Activated T-cell treated with anti-CD3 and anti-CD28 coated beads for 1 hour (primary cell): ENCODE results near the gene DAGLB.
"Not testable (repeated sequence)": the region's sequence is repeated elsewhere in the genome, so short reads cannot be mapped to it uniquely, and the experiment has no call there.

ENCODE experiments used
- DNase-seq: peaks from one replicate; pipeline ENCODE4 v3.0.0-alpha.2; 2020; ENCODE audit warnings: low read depth

The DAGLB gene

GRCh38 chr7:6398943-6399342, 48.8 kb downstream of the DAGLB start:
- no peak for DNase-seq

DNA sequence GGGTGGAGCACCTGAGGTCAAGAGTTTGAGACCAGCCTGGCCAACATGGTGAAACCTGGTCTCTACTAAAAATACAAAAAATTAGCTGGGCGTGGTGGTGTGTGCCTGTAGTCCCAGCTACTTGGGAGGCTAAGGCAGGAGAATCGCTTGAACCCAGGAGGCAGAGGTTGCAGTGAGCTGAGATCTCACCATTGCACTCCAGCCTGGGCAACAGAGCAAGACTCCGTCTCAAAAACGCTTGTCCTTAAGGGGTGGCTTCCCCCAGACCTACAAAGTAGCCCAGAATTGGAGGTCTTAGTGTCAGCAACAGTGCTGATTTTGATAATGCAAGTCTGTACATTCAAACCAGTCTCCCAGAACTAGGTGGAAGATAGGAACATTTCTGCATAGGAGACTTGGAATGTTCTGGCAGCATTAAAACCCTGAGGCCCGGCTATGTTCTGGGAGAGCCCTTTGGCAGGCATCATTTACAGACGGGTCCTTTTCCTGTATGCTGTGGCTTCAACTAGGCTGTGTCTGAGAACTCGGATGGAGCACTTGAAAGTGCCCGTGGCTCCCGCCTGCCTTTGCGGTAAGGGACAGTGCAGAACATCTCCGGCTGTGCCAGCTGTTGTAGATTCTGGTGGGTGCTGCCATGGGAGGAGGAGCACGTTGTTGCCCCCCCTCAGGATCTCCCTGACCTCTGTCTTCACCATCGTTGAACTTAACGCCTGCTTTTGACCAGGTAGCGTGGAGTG, 49.8 kb downstream of the DAGLB start:
- not testable (repeated sequence) for DNase-seq

GRCh38 chr7:6395898-6396595, 51.7 kb downstream of the DAGLB start:
- no peak for DNase-seq

DNA sequence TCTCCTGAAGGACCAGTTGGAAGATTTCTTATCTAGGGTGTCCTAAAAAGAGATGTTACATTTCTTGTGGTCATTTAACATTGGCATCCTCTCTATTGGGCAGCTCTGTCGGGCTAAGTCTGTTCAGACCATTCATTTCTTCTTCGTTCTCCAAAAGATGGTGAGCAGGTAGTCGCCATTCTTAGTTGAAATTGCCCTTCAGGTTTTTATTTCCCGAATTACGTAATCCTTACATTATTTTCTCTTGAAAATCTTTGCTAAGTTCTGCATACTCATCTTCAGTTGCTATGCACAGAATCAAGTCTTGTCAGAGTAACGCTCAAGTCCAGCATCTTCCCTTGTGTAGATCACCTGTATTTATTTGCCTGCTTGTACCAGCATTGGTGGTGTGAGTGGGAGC, 53.6 kb downstream of the DAGLB start:
- DNase-seq: no peak

DNA sequence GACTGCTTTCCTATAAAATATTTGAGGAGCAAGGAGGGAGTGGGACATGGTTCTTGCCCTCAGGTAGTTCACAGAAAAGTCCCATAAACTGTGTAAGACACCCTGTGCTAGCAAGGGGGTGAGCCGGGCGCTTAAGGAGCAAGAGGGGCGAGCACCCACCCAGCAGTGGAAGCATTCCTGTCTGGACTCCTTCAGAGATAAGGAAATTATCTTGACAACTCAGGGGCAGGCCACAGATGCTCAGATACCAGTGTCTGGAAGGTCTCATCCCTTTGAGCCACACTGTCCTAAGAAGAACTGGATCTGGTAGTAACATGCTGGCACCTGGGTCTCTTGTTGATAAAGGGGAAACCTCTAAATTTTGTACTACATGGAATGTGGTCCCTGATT, 54.1 kb downstream of the DAGLB start:
- DNase-seq: no peak

DNA sequence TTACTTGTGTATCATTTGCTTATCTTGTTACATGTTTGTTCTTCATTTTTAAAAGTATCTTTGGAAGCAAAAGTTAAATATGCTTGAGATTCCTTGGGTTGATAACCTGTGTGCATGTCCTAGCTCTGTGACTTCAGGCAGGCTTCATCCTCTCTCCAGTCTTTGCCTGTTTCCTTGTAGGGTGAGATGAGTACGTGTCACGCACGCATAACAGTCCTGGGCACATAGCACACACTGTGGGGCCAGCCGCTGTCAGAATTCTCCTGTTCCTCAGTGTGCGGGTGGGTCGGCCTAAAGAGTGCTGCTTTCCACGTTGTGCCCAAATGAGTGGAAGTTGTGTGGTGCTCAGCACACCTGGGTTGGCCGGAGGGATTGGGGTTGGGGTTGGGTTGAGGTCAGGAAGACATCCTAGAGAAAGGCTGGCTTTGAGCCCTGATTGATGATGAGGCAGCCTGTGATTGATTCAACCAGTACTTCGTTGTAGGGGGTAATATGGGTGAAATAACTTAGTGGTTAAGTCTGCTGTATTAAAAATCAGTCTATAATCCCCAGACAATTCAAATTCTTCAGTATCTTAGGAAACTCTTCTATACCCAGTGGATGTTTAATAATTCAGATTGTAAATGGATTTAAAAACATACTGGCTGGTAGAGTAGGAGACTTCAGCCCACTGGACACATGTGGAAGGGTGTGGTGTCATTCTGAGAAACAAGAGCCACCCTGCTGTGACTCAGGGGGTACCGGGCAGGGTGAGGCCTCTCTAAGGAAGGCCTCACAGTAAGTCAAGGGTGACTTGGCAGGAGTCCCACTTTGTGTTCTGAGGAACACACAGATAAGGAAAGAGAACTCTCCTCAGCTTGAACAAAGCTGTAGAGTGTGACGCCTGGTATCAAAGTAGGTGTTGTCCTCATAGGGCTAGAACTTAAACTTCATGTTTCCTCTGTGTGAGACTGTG, 54.8 kb downstream of the DAGLB start:
- no peak for DNase-seq

DNA sequence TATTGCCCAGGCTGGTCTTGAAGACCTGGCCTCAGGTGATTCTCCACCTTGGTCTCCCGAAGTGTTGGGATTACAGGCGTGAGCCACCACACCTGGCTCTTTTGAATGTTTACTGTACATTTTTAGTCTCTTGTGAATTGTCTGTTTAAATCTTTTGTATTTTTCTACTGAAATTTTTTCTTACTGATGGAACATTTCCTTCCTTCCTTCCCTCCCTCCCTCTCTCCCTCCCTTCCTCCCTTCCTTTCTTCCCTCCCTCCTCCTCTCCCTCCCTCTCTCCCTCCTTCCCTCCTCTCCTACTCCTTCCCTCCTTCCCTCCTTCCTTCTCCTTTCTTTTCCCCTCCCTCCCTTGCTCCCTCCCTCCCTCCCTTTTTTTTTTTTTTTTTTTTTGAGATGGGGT, 58.0 kb downstream of the DAGLB start:
- no peak for DNase-seq

GRCh38 chr7:6387734-6388294, 59.9 kb downstream of the DAGLB start:
- no peak for DNase-seq

DNA sequence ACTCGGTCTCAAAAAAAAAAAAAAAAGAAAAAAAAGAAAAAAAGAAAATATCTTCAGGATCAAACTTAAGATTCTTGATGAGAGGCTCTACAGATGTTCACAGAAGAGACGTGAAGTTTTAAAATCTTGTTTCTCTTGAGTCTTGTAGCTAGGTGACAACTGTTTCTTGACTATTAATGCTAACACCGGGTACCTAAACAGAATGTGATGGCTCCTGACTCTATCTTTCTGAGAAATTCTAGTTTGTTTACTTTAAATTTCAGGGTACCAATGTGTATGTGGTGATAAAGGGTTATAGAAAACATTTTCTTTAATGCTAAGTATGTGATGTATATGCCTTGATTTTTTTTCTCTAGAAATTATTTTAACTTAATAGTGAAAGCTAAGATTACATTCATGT, 61.0 kb downstream of the DAGLB start:
- DNase-seq: no peak

DNA sequence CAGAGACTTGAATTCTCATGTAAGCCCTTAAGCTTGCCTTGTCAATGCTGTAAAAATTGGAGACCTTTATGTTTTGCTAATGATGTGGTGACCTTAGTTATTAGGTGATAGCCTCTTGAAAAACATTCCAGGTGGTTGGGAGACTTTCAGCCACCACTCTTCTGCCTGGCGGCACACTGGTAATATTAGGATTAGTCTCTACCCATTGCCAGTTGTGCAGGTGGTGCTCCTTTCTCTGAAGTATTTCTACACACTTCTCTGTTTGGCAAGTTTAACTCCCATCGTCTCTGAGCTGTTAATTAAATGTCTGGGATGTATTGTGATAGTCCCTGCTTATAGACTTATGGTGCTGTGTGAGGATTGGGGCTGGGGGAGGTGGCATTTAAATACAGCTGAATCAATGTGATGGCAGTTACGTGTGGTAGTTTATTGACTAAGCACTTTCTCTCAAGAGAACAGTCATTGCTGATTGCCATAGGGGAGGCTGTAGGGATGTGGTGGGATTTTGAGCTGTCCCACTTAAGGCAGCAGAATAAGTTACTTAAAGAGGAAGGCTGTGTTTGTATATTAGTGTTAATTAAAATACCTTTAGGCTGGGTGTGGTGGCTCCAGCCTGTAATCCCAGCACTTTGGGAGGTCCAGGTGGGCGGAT, 61.7 kb downstream of the DAGLB start:
- no peak for DNase-seq

DNA sequence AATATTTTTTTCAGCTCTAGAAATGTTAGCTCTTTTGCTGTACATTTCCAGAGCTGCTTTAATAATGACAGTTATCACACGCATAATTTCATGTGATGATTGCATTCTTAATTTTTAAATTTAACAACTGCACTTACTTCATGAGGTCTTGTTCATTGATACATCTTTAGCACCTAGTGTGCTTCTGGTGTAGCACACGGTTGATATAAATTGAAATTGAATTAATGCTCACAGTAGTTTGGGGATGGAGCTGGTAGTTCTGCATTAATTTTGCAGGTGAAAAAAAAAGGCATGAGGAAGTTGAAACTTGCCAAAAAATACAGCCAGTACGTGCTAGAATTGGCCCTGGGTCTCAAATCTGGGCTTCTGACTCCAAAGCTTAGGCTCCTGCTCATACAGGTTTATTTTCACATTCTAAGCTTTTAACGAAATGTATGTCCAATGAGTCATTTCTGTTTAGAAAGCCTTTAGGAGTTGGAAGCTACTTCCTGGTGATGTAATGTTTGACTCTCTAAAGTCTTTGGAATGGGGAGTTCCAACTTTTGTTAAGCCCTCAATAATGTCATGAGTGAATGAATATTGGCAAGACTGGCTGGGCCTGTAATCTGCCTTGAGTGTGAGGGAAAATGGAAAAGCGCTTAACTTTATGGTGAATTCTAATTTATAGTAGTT, 62.5 kb downstream of the DAGLB start:
- no peak for DNase-seq

DNA sequence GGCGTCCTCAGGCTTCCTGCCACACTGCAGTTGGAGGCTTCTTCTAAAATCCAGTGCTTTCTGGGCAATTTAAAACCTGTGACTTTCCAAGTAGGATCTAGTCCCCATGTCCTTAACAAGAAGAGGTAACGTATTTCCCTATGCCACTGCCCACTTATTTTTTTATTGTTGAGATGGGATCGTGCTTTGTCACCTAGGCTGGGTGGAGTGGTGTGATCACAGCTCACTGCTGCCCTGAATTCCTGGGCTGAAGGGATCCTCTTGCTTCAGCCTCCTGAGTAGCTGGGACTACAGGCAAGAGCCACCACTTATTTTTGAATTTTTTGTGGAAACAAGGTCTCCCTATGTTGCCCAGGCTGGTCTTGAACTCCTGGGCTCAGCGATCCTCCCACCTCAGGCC, 63.4 kb downstream of the DAGLB start:
- no peak for DNase-seq

DNA sequence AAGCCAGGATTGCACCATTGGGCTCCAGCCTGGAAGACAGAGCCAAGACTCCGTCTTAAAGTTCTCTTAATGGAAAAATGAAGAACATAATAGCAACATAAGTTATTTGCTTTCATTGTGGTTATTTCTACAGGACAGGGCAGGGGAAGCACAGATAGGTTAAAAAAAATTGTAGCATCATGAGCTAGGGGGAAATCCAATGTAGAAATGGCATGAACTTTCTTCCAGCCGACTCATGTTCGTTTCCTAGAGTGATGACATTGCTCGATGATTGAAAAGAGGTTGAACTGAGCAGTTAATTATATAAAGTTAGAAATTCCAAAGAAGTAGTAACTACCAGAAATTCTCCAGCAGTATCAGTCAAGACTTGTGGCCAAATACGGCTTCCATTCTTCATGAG, 64.9 kb downstream of the DAGLB start:
- DNase-seq: no peak

DNA sequence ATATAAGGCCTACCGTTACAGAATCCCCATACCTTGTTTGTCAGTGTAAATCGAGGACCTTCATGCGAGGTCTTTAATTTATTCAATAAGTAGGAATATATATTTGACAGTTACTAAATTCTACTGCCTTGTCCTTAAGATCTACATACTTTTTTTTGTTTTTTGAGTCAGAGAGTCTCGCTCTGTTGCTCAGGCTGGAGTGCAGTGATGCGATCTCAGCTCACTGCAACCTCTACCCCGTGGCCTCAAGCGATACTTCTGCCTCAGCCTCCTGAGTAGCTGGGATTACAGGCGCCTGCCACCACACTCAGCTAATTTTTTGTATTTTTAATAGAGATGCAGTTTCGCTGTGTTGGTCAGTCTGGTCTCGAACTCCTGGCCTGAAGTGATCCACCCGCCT, 65.9 kb downstream of the DAGLB start:
- DNase-seq: not testable (repeated sequence)

- DNase-seq: no peak
Observed at GRCh38 chr7:6380310-6381095, 67.3 kb downstream of the DAGLB start.

DNA sequence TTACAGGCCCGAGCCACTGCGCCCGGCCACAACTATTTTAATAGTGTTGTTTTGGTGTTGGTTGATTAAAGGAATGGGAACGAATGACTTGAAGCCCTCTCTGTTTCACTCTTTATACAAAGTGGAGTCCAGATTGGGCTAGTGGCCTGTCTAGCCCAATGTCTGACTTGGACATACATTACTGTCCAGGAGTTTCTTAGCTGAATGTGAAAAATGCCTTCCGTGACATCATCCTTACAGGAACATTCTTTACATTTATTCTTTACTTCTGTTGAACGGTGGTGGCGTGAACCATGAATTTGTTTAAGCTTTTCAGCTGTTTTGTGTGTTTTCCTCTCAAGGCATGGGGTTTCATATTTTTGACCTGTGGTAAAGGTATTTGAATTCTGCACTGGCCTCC, 67.9 kb downstream of the DAGLB start:
- DNase-seq: no peak

DNA sequence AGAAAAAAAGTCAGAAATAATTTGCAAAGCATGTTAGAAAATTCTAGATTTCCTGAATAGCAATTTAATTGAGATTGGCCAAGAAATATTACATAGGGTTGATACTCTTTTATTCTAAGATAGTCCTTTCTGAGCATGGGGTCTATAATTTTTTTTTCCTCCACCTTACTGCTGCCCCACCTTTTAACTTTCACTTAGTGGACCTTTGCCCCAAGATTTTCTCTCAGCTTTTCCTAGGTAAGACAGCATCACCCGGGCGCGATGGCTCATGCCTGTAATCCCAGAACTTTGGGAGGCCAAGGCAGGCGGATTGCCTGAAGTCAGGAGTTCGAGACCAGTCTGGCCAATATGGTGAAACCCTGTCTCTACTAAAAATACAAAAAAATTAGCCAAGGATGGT, 69.2 kb downstream of the DAGLB start:
- not testable (repeated sequence) for DNase-seq

GRCh38 chr7:6376820-6377219, 70.9 kb downstream of the DAGLB start:
- DNase-seq: no peak

- DNase-seq: no peak
Observed at GRCh38 chr7:6375348-6376101, 72.2 kb downstream of the DAGLB start.
